Prostate gland (tissue), 2 donors: ENCODE measurements around the gene RNF6.

Source experiments
- CTCF ChIP-seq, 4 experiments: fragments of 200-600 bp in 2 of 4; fragments of 450-650 bp in 2 of 4; sonication (generic) in 2 of 4; IDR thresholded peaks; 1 replicate in 3 of 4; 2 replicates in 1 of 4; pipeline ENCODE4 v1.5.1; 2016 to 2019; ENCODE audit warnings: antibody characterized with exemption in 4 of 4, mild to moderate bottlenecking in 2 of 4, moderate library complexity in 2 of 4
- POLR2A ChIP-seq: fragments of 450-650 bp; IDR thresholded peaks from one replicate; pipeline ENCODE4 v1.6.1; 2016; ENCODE audit warnings: antibody characterized with exemption, mild to moderate bottlenecking
- POLR2AphosphoS5 ChIP-seq: sonication (generic); formaldehyde crosslinking; IDR thresholded peaks from one replicate; pipeline ENCODE4 v1.6.1; 2017; ENCODE audit warnings: antibody characterized with exemption

DNA sequence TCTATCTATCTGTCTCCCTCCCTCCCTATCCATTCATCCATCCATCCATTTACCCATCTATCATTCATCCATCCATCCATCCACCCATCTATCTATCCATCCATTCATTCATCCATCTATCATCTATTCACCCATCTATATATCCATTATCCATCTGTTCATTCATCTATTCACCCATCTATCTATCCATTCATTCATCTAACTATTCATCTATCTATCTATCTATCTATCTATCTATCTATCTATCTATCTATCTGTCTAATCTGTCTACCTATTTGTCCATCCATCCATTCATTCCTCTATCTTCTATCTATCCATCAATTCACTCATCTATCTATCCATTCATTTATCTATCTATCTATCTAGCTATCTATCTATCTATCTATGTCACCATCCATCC, 27.4 kb upstream of the RNF6 start:
- TF ChIP-seq CTCF (IDR thresholded peaks at IDR 0.05) (no peak), POLR2AphosphoS5 (no peak), POLR2A (no peak)
